Neural cell (in vitro differentiated cells): Measurements from ENCODE around the gene NHERF1.

Experiments used
- CTCF ChIP-seq: fragments of 450-650 bp; IDR thresholded peaks from 2 replicates; pipeline ENCODE4 v1.5.1; 2014; ENCODE audit warnings: antibody characterized with exemption, mild to moderate bottlenecking, moderate library complexity; ENCODE audit not compliant: poor library complexity, severe bottlenecking
- EP300 ChIP-seq: fragments of 450-650 bp; conservative IDR thresholded peaks from 2 replicates; pipeline ENCODE4 v1.6.1; 2014; ENCODE audit warnings: antibody characterized with exemption, mild to moderate bottlenecking, moderate library complexity; ENCODE audit not compliant: poor library complexity, severe bottlenecking
- EZH2 ChIP-seq: fragments of 200-600, 300-800 bp; shearing (Covaris generic), sonication (generic); IDR thresholded peaks from 2 replicates; pipeline ENCODE4 v1.6.1; 2014; ENCODE audit warnings: antibody characterized with exemption, low read length, borderline replicate concordance, mild to moderate bottlenecking; ENCODE audit not compliant: insufficient read depth, poor library complexity, severe bottlenecking
- MXI1 ChIP-seq: fragments of 450-650 bp; conservative IDR thresholded peaks from 2 replicates; pipeline ENCODE4 v1.6.1; 2014; ENCODE audit warnings: antibody characterized with exemption, mild to moderate bottlenecking; ENCODE audit not compliant: poor library complexity, severe bottlenecking
- POLR2AphosphoS5 ChIP-seq: IDR thresholded peaks from 2 replicates; pipeline ENCODE4 v1.6.1; 2012
- RAD21 ChIP-seq: fragments of 450-650 bp; conservative IDR thresholded peaks from 2 replicates; pipeline ENCODE4 v1.6.1; 2014; ENCODE audit warnings: antibody characterized with exemption, mild to moderate bottlenecking, moderate library complexity
- REST ChIP-seq: IDR thresholded peaks from 2 replicates; pipeline ENCODE4 v1.6.1; 2012; ENCODE audit warnings: borderline replicate concordance
- SMC3 ChIP-seq: fragments of 450-650 bp; conservative IDR thresholded peaks from 2 replicates; pipeline ENCODE4 v1.6.1; 2014; ENCODE audit warnings: antibody characterized with exemption, mild to moderate bottlenecking, moderate library complexity; ENCODE audit not compliant: poor library complexity

- TF ChIP-seq POLR2AphosphoS5 (no peak), EP300 (no peak), CTCF (no peak), MXI1 (no peak), REST (no peak), SMC3 (no peak), EZH2 (no peak), RAD21 (no peak)
Observed at GRCh38 chr17:74760404-74761105, 12.1 kb downstream of the NHERF1 start.
